Posterior vena cava (tissue), 2 donors: Measurements from ENCODE around the gene PLEKHA7. TPM values are rescaled to one million over a fixed set of nuclear protein-coding genes. Genes with fewer than 3 reads are reported as not detected.
"Not testable (repeated sequence)": the region's sequence is repeated elsewhere in the genome, so short reads cannot be mapped to it uniquely, and the experiment has no call there.

ENCODE experiments used
- DNase-seq: peaks from one replicate; pipeline ENCODE4 v3.0.0-alpha.2; 2020; ENCODE audit warnings: low spot score
- intact Hi-C, 2 donors: fragments of 100-400 bp; cut with DNase I; formaldehyde crosslinking; loops; one replicate each; pipeline versions ENCODE4 v1.14.1 to v1.14.2; 2022 to 2023
- total RNA-seq, 2 donors: library from RNA; stranded (reverse); fragmentation: NEBNext Ultra II Directional; extraction: Animal tissue kit (Norgen Biotek cat#: 25700); gene quantifications; one replicate each; pipeline ENCODE4 v1.2.1, GENCODE V29; 2021
- donor health status: DM: yes; HTN: yes; CAD: no.
- donor health status: DM: yes; HTN: yes; CAD: no.

Gene PLEKHA7
- total RNA-seq, 2 donors from 2014 or later, result 9.0 to 10.7 TPM

DNA sequence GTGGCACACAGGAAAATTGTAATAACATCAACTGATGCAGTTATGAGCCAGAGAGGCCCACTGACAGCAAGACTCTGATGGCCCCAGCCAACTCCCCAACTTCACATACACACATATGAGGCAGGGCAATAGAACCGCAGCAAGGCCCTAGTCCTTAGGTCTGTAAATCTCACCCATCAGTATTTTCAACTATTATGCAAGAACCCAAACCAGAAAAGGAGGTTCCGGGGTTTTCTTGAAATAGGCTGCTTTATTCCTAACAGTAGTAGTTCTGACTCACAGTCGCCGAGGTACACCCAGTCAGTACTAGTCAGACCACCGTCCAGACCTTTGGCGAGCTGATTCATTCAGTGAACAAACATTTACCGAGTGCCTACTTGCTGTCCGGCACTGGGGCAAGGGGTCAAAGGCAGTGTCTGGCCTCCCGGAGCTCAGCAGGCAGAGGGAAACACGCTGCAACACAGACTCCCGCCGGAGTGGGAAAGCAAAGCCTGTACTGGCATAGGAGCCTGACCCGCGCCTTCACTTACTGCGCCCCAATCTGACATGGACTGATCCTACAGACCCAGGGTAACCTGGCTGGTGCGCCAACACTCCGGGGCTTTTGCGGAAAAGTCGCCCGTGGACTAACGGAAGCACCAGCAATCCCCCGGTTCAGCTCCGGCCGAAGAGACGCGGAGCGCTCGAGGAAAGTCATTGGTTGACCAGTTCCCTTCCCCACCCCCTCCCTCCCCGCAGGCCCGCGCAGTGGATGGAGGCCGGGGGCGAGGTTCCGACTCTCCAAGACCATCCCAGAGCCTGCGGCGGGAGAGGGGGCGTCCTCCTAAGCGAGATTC is 1.3 kb downstream of the PLEKHA7 start:
- no peak for DNase-seq
- intact Hi-C loops, result no loop called here

DNA sequence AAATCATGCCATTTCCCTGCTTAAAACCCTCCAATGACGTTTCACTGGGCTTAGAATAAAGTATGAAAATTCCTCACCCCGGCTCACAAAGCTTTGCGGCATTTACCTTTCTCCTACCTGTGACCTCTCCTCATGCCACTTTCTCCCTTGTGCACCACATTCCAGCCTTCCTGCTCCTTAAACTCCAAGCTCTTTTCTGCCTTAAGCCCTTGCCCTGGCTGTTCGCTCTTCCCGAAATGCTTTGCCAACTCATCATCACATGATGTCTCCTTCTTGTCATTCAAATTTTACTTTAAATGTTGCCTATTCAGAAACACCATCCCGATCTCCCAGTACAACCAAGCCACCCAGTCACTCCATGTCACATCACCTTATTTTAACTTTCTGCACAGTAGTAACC is 2.0 kb downstream of the PLEKHA7 start:
- intact Hi-C loops, result no loop called here
- DNase-seq, result no peak

DNA sequence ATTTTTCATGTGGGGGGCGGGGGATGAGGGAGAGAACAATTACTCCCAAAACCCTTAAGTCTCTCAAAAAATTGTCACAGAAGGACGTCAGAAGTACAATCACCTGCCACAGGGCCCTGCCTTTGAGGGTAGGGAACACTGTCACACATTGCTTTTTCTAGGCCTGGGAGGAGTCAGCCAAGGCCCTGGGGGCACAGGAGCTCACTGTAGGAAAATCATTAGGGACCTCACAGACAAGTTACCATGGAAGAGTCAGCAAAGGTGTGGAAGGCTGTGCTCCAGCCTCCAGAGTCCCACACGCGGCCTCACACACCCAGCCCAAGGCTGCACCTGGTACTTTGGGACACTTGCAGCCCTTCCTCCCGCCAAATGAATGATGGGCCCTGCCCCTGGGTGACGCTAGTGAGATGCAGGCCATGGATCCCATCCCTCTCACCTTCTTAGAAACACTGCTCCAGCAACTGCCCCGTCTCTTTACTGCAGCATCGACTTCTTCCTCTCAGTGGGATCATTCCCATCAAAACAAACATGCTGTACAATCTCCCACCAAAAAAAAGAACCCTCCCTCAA is 3.3 kb downstream of the PLEKHA7 start:
- intact Hi-C loops, result no loop called here
- DNase-seq, result no peak

DNA sequence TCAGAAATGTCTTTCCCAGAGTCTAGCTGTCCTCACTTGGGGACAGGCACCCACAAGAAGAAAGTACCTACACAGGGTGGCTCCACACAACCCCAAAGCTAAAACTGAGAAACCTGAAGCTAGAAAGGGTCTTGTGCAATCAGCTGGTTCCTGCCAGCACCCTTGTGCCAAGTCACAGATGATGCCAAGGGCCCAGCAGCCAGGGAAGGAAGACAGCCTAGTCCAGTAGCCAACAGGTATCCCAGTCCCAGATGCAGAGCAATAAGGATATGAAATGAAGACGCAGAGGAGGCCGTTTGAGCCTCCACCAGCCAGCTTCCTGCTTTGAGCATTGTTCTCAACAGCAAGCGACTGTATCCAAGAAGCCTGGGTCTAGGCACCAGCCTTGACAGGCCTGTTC is 6.1 kb downstream of the PLEKHA7 start:
- DNase-seq, result no peak
- intact Hi-C loops, result no loop called here

DNA sequence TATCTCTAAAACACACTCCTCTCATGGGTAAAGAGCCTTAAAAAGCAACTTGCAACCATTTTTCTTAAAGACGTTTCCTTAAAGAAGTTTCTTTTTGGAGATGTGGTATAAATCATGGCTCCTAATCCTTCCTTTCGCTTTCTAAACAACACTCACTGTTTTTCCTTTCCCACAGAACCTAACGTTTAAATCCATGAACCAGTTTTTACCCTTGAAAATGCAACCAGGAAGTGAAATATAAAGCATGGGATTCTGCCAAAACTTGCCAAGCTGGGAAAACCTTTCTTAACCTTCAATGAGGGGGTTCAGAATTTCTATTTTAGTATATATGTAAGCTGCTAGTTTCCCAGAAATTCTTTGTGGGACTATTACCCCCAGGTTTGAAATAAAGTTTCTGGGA is 8.6 kb downstream of the PLEKHA7 start:
- intact Hi-C loops, result no loop called here
- no peak for DNase-seq

DNA sequence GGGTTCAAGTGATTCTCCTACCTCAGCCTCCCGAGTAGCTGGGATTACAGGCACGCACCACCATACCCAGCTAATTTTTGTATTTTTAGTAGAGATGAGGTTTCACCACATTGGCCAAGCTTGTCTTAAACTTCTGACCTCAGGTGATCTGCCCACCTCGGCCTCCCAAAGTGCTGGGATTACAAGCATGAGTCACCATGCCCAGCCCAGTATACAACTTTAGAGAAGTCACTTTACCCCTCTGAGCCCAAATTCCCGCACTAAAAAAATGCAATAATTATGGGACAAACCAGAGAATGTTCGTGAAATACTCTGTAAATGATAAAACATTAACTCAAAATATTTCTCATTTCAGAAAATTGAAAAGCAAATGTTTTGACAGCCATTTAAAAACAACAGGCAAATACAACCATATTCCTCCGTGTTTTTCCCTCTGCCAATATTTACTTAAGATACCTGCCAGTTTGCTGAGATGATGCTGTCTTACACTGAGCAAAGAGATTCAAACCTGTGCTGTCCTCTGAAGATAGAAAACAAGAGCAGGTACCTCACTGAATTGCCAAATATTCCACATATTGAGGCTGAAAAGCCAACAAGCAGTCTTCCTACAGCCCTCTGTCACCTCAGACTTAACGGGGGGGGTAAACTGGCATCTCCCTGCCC is 9.6 kb downstream of the PLEKHA7 start:
- DNase-seq, result no peak
- intact Hi-C loops, result no loop called here

DNA sequence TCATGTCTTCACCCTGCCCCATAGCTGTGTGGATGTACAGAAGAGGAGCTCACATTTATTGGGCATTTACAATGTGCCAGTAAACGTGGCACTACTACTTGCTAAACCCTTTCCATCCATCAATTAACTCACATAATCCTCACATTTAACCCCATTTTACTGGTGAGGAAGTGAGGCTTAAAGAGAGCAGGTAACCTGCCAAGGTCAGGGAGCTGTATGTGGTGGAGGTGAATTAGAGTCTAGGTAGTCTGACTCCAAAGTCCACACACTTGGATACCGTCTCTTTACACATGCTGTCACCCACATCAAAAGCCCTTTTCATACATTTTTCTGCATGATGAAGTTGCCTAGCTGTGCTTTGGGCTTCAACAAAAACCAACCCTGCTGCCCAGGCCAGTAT is 10.8 kb downstream of the PLEKHA7 start:
- intact Hi-C loops, result no loop called here
- no peak for DNase-seq

DNA sequence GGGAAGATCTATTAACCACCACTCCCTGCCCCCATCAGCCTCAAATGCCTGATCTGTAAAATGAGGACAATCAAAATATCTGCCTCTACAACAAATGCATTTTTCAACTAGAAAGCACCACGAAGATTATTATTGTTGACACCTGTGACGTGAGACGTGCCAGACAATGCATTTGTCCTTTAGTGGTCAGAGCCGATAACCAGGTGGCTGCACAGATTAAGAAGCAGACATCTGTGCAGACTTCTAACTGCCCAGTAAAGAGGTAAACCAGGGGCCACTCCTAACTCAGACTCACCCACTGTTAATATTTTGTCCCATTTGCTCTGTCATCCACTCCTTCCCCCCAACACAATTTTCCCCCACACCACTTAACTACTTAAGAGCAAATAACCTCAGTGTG is 11.7 kb downstream of the PLEKHA7 start:
- no peak for DNase-seq
- intact Hi-C loops, result no loop called here

DNA sequence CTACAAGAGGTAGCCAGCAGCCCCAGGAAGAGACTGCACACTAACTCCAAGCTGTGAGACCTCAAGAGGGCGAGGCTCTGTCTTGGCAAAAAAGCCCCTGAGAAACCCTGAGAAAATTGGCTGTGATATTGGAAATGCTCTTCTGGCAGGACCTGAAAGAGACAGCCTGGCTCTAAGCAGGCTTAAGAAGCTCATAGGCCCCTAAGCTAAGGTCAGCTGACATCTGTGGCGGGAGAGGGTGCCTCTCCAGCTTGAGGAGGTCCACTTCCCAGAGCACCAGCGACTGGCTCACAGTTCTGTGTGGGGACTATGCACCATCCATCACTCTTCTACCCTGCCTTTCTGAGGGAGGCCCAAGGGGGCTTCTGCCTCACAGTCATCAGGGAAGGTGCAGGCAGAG is 12.4 kb downstream of the PLEKHA7 start:
- DNase-seq, result no peak
- intact Hi-C loops, result no loop called here

DNA sequence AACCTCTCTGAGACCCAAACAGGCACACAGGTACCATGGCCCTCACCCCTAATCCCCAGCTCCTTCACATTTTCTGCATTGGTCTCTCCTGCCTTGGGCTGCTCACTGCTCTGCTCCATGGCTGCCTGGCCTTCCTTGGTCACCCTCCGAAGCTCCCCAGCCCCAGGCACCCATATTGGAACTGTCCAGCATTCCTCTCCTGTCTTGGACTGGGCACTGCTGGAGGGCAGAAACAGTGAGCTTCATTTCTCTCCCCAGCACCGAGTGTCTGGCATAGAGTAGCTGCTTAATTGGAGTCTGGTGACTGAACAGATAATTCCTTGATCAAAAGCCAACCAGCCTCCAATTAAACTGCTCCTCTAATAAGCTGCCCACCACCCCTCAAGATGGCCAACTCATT is 13.2 kb downstream of the PLEKHA7 start:
- intact Hi-C loops, result no loop called here
- DNase-seq, result no peak

DNA sequence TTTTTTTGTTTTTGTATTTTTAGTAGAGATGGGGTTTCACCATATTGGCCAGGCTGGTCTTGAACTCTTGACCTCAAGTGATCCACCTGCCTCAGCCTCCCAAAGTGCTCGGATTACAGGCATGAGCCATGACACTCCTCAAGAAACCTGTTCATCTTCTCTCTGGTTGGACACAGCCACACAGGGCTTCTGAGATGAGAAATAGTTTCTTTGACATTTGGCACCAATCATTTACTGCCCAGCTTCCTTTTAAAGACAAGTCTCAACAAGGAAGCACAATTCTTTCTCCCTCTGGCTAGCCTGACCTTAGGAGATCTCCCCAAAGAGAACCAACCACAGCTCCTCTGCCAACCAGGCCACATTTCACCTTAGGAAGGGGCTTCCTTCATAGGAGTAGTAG is 14.0 kb downstream of the PLEKHA7 start:
- DNase-seq, intact Hi-C loops: not testable (repeated sequence)

DNA sequence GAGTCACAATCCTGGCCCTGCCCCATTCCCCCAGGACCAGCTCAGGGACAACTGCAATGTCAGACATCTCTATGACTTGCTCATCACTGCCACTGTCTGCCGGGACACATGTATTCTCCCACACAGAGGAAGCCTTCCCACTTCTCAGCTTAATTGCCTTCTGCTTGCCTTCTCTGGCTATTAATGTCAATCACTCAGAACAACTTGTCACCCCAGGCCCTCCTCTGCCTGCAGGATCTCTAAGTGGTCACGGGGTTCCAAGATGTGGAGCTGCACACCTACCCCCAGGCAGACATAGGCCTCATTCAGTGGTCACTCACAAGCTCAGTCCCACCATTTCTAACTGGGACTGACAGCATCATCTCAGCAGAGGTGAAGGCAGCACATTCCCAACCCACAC is 15.1 kb downstream of the PLEKHA7 start:
- DNase-seq, result no peak
- intact Hi-C loops, result no loop called here

DNA sequence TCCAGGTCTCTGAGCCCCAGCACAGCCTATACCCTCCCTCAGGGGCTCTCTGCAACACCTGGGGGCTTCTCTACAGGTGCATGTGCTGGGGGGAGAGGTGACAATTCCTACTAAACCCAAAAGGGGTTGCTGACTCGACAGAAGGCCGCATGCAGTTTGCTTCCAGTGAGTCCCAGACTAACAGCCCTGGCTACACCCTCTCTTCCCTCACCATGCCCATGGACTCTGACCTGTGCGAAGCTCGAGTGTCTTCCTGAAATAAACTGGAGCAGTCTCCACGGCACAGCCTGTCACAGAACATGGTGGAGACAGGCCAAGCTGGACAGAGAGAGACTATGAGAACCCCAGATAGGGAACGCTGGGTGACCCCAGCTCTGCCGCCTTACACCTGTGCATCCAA is 16.6 kb downstream of the PLEKHA7 start:
- intact Hi-C loops, result no loop called here
- no peak for DNase-seq

DNA sequence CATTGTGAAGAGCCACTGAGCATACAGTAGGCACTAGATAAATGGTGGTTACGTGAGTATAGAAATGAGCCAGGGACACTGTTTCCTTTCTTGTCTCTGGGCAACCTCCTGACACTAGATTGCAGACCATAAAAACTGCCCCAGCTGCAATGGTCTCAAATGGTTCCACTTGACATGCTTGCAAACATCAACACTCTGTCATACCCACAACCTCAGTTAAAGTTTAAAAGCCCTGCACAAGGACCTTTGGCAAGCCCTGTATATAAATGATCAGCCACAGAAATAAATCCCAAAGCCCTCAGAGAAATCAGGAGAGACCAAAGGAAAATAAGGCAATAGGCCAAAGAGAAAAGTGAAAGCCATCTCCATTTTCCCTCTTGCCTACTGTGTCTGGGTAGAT is 20.7 kb downstream of the PLEKHA7 start:
- DNase-seq, result no peak
- intact Hi-C loops, result no loop called here

DNA sequence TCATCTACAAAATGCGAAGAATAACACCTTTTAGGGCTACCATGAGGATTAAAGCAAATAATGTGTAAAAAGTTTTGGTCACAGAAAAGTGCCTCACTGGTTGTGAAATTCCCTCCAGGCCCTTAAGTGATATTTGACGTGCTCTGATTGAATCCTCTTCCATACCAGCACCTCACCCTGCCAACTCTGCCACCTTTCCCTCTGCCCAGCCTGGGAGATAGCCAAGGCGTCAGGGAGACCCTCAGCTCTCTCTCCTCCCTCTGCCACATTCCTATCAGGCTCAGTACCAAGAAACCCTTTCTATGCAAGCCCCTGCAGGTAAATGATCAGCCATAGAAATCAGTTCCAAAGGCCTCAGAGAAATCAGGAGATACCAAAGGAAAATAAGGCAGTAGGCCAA is 21.4 kb downstream of the PLEKHA7 start:
- intact Hi-C loops, result no loop called here
- DNase-seq, result no peak

DNA sequence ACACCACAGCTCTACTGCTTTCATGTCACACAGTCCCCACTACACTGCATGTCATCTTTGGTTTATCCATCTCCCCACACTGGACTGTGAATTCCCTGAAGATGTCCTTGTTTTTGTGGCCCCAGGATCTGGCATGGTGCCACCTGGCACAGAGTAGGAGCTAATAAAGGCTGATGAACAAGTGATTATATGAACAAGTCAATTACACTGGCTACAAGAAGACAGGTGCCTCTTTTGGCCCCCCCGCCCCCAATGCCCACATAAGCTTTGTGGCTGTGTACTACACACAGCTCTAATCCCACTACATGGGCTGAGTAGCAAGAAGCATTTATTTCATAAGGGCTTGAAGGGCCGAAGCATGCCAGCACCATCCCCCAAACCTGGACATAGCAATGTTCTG is 24.7 kb downstream of the PLEKHA7 start:
- intact Hi-C loops, result loop anchor here in 1 of 2 donors (5.0 kb wide), 1 partner anchor 1008 kb away; no protein-coding TSS in a partner anchor
- no peak for DNase-seq

DNA sequence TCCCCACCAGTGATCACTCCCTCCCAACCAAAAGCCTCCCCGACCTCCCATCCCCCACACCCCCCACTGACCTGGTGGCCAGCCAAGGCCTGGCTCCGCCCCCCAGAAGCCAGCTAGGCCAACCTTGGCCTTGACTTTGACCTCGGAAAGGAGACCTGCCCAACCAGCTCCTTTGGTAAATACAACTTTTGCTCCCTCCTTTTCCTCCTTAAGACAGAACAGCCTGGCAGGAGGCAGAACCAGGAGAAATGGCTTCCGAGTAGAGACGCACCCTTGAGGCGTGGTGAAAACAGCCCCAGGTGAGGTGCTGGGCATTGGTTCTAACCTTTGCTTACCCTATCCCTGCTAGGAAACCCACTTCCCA is 27.0 kb downstream of the PLEKHA7 start:
- DNase-seq, result no peak
- intact Hi-C loops, result loop anchor here in 1 of 2 donors (5.0 kb wide), 1 partner anchor 1010 kb away; no protein-coding TSS in a partner anchor

DNA sequence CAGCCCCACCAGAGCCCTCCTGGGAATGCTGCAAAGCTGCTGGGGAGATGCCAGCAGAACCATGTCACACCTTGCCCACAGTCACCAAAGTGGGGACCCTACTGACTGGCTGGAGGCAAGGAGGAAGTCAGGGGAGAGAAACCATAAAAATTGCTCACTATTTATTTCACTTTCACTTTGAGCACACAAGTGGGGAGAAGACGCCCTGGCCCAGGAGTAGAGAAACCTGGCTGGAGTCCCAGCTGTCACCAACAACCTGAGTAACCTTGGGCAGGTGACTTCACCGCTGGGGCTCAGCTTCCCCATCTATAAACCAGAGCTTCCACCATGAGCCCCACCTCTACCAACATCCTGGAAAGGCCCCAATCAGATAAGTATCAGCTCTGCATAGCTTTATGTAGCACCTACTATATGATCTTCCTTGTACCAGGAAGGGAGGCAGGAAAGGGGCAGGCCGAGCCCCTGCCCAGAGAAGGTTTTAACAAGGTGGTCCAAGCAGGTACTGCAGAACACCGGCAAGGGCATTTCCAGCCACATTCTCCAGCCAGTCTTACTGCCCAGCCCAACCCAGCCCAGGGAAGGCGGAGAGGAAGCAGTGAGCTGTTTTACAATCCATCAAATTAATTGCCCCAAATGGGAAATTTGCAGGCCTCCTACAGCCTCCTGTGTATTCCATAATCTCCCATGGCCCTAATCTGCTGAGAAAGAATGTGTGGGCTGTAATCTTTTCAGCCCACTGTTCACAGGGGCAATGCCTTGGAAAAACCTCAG is 27.6 kb downstream of the PLEKHA7 start:
- intact Hi-C loops, result loop anchor here in 1 of 2 donors (5.0 kb wide), 1 partner anchor 1011 kb away; no protein-coding TSS in a partner anchor
- DNase-seq, result no peak

DNA sequence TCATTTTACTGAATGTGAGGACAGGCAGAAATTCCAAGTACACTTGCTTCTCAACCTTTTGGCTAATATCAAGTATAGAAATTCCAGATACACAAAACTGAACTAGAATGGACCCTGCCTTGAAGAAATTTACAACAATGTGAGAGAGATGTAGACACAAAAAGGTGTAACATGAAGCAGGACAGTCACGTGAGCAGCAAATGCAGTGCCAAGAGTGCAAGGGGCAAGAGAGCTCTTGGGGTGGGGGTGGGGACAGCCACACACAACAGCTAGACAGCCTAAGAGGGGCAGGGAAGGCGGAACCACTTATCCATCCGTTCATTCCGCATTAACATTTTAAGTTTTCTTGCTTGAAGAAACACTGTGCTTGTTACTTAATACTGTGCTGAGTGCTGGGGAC is 28.9 kb downstream of the PLEKHA7 start:
- intact Hi-C loops, result loop anchor here in 1 of 2 donors (5.0 kb wide), 1 partner anchor 1012 kb away; no protein-coding TSS in a partner anchor
- DNase-seq, result no peak

DNA sequence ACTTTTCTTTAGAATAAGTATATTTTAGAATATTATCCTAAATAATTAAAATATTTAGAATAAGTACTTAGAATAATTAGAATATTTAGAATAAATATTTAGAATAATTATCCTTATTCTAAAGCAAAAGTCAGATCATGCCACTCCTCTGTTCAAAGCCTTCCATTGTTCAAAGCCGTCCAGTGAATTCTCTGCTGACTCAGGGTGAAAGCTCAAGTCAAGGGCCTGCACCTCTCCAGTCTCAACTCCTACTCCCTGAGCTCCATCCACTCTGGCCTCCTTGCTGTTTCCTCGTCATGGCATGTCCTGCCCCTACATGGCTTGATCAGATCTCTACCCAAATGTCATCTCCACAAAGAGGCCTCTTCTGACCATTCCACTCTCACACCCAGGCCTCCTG is 30.0 kb downstream of the PLEKHA7 start:
- intact Hi-C loops, result no loop called here
- no peak for DNase-seq
